NCI-H1436 (cell line): ENCODE results near the gene DGKZ.
A peak's percentile ranks its signal among the peaks of the same experiment; 100 is the strongest.
"Not testable (repeated sequence)": the region's sequence is repeated elsewhere in the genome, so short reads cannot be mapped to it uniquely, and the experiment has no call there.

ENCODE experiments used
- DNase-seq: peaks from one replicate; lab custom pipeline; 2025; lab: John Stamatoyannopoulos, UW

The DGKZ gene, protein sequence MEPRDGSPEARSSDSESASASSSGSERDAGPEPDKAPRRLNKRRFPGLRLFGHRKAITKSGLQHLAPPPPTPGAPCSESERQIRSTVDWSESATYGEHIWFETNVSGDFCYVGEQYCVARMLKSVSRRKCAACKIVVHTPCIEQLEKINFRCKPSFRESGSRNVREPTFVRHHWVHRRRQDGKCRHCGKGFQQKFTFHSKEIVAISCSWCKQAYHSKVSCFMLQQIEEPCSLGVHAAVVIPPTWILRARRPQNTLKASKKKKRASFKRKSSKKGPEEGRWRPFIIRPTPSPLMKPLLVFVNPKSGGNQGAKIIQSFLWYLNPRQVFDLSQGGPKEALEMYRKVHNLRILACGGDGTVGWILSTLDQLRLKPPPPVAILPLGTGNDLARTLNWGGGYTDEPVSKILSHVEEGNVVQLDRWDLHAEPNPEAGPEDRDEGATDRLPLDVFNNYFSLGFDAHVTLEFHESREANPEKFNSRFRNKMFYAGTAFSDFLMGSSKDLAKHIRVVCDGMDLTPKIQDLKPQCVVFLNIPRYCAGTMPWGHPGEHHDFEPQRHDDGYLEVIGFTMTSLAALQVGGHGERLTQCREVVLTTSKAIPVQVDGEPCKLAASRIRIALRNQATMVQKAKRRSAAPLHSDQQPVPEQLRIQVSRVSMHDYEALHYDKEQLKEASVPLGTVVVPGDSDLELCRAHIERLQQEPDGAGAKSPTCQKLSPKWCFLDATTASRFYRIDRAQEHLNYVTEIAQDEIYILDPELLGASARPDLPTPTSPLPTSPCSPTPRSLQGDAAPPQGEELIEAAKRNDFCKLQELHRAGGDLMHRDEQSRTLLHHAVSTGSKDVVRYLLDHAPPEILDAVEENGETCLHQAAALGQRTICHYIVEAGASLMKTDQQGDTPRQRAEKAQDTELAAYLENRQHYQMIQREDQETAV

DNA sequence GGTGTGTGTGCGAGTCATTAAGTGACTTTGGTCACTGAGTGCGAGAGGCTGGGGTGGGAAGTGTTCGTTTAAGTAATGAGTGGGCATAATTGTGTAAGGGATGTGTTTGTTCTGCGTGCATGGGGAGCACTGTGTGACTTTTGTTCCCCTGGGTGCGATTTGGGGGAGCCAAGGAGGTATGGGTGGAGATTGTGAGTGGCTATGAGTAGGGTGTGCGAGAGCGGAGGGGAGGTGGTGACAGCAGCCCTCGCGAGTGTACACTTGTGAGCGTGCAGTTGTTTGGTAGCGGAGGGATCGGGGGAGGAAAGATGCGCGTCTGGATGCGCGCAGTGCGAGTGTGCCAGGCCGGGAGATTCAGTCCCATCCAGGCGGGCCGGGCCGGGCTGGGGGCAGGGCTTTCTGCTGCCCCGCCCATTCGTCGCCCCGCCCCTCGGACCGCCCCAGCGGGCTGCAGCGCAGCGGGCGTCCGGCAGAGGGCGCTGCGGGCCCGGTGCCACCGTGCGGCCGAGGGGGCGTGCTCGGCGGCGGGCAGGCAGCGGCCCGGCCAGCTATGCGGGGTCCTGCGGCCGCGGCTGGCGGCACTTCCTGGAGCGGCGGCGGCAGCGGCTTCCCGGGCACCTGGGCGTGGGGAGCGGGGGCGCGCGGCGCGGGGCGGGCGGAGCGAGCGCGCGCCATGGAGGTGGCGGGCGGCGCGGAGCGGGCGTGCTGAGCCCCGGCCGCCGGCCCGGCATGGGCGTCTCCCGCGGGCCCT, at the start of gene DGKZ:
DGKZ (plus strand) TSS at position 578 of the 751 bp plus-strand sequence. CDS start 197 bp downstream, outside the sequence.
- peak; percentile 79 for DNase-seq

GRCh38 chr11:46298699-46299433, 48.4 kb upstream of the DGKZ start:
- no peak for DNase-seq

- DNase-seq = no peak
Measured at GRCh38 chr11:46299451-46299961, 47.8 kb upstream of the DGKZ start.

DNA sequence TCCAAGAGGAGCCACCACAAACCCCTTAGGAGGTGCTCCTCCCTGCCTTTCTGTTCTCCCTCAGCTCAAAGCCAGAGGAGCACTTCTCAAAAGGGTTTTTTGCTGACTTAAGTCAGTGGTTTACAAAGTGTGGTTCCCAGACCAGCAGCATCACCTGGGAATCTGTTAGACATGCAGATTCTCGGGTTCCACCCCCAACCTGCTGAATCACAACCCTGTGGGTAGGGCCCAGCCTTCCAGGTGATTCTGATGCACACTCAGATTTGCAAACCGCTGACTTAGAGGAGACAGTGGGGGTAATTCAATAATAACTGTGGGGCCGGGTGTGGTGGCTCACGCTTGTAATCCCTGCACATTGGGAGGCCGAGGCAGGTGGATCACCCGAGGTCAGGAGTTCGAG, 47.0 kb upstream of the DGKZ start:
- no peak for DNase-seq

DNA sequence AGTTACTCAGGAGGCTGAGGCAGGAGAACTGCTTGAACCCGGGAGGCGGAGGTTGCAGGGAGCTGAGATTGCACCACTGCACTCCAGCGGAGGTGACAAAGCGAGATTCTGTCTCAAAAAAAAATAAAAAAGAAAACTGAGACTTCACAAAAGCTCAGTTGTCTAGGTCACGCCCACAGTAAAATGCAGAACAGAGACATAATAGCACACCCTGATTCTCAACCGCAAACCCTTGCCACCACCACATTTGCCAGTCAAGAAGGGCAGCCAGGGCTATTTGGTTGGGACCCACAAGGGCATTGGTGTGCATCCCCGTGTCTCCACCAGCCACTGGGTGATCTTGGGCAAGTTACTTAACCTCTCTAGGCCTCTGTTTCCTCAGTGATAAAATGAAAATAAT, 44.4 kb upstream of the DGKZ start:
- no peak for DNase-seq

DNA sequence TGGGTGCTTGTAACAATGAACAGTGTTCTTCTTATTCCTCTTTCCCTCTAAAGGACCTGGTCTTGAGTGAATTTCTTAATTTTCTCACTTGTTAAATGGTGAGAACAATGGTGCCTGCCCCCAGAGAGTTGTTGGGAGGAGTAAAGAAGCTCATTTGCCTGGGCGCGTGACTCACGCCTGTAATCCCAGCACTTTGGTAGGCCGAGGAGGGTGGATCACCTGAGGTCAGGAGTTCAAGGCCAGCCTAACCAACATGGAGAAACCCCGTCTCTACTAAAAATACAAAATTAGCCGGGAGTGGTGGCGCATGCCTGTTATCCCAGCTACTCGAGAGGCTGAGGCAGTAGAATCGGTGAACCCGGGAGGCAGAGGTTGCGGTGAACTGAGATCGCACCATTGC, 43.2 kb upstream of the DGKZ start:
- not testable (repeated sequence) for DNase-seq

GRCh38 chr11:46304605-46305179, 42.6 kb upstream of the DGKZ start:
- no peak for DNase-seq

DNA sequence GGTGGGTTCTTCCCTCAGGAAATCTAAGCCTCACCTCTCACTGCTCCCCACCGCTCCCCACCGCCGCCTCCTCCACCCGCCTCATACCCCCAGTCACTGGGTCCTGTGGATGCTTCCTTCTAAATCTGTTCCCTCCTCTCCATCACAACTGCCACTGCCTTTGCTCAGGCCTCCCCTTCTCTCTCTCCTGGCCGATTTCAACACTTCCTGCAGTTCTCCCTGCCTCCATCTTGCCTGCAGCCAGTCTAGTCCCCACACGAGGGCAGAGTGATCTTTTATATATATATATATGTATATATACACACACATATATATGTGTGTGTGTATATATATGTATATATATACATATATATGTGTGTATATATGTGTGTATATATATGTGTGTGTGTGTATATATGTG, 42.0 kb upstream of the DGKZ start:
- no peak for DNase-seq

DNA sequence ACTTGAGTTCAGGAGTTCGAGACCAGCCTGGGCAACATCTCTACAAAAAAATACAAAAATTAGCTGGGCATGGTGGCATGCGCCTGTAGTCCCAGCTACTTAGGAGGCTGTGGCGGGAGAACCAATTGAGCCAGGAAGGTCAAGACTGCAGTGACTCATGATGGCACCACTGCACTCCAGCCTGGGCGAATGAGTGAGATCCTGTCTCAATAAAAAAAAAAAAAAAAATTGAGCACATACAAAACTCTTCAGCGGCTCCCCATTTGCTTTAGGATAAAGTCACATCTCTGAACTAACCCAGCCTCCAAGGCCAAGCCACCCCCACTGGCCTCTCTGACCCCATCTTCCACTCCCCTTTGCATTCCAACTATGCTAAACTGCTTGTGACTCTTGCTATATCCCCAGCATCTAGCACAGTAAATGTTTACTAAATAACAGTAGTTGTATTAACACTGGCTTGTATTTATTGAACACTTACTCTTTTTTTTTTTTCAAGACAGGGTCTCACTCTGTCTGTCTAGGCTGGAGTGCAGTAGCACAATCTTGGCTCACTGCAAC, 40.9 kb upstream of the DGKZ start:
- DNase-seq = no peak

DNA sequence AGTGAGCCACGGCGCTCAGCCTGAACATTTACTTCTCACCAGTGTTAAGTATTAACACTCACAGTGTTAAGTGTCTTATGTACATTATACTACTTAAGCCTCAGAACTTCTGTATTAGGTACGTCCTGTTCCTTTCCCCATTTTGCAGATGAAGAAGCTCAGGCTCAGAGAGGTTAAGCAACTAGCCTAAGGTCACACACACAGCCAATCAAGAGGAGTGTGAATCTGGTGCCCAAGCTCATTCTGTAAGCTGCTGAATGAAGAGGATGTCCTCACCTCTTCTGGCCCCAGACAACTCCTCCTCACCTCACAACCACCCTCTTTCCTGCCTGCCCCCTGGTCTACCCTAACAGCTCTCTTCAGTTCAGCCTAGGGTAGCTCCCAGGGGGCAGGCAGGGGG, 39.9 kb upstream of the DGKZ start:
- no peak for DNase-seq

DNA sequence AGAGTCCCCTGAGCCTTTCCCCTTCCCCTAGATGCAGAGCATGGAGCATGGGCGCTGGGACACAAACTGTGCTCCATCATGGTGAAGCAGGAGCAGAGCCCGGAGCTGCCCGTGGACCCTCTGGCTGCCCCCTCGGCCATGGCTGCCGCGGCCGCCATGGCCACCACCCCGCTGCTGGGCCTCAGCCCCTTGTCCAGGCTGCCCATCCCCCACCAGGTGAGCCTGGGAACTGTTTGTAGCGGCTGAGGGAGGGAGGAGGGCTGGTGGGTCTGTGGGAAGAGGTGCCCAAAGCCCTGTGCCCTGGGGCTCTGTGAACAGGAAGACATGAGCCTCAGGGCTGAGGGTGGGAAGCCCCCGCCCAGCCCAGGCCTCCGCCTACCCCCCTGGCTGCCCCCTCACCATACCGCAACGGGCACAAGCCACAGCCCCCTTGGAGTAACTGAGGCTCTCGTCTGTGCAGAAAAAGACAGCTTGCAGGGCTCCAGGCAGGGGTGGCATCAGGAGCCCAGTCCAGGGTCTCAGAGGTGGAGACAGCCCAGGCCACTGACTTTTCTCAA, 39.4 kb upstream of the DGKZ start:
- DNase-seq = no peak

GRCh38 chr11:46308631-46309419, 38.4 kb upstream of the DGKZ start:
- DNase-seq = peak; percentile 53

DNA sequence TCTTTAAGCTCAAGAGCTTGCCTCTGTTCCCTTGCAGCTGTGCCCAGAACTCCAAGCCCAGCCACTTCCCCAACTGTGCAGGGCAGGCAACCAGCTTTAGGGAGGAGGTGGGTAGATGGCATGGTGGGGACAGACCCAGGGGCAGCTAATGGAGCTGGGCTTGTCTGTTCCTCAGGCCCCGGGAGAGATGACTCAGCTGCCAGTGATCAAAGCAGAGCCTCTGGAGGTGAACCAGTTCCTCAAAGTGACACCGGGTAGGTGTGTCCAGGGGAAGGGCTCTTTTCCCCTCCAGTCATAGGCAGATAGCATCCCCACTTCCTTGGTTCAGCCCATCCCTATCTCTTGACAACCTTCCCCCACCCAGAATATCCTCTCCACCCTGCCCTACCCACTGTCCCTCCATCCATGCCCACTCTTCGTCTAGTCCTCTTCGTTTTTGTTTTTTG, 37.4 kb upstream of the DGKZ start:
- DNase-seq = no peak

DNA sequence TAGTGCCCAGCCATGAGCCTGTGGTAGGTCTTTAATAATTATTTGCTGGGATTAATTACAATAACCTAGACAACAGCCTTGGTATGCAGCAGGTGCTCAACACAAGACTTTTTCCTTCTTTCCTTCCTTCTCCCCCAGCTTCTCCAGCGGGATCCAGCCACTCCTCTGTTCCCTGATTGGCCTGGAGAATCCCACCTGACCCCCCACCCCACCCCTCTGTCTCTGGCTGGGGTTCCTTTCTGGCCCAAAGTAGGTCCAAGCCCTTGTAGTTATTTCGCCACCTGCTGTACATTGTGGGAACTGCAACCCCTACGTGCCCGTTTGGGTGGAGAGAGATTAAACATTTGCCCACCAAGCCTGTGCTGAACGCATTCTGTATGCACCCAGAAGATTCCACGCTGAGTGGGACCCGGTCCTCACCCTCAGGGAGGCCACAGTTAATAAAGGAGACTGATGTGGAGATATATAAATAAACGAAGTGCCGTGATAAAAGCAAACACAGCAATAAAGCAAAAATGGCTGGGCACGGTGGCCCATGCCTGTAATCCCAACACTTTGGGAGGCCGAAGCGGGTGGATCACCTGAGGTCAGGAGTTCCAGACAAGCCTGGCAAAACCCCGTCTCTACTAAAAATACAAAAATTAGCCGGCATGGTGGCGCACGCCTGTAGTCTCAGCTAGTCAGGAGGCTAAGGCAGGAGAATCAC, 32.1 kb upstream of the DGKZ start:
- peak; percentile 71 for DNase-seq

DNA sequence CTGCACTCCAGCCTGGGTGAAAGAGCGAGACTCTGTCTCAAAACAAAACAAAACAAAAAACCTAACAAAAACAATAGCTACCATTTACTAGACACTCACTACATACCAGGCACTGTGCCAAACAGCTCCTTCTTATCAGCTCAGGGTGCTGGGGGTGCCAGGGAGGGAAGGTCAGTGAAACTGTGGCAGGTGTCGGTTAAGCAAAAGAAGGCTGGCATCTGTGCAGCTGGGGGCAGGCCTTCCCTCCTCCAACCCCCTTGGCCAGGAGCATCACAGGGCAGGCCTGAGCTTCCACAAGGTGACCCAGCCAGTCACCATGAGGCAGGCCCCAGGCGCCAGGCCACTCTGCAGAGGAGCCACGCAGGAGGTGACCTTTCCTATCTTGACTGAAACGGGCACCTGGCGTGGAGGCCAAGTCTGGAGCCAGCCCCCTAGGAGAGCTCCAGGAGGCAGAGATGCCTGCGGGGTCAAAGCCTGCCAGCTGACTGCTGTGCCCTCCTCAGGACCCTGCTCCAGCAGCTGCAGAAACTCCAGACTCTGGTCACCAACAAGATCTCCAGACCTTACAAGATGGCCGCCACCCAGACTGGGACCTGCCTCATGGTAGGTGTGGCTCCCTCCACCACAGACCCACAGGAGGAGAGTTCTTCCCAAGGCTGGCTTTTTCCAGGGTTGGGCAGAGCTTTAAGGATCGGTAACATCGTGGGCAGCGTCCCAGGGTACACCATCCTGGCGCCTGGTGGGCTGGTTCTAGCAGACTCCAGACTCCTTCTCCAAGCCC, 31.3 kb upstream of the DGKZ start:
- DNase-seq = no peak

GRCh38 chr11:46319074-46319453, 28.2 kb upstream of the DGKZ start:
- no peak for DNase-seq

GRCh38 chr11:46321757-46322156, 25.5 kb upstream of the DGKZ start:
- DNase-seq = no peak

GRCh38 chr11:46322759-46323158, 24.5 kb upstream of the DGKZ start:
- no peak for DNase-seq
